ENCODE data around the gene PTPRCAP. TPM values are rescaled to one million over a fixed set of nuclear protein-coding genes. Genes with fewer than 3 reads are reported as not detected.

The PTPRCAP gene
- polyA plus RNA-seq, 1 of the 3 experiments (the other 2 are of a cell fraction) = 1.4 TPM

DNA sequence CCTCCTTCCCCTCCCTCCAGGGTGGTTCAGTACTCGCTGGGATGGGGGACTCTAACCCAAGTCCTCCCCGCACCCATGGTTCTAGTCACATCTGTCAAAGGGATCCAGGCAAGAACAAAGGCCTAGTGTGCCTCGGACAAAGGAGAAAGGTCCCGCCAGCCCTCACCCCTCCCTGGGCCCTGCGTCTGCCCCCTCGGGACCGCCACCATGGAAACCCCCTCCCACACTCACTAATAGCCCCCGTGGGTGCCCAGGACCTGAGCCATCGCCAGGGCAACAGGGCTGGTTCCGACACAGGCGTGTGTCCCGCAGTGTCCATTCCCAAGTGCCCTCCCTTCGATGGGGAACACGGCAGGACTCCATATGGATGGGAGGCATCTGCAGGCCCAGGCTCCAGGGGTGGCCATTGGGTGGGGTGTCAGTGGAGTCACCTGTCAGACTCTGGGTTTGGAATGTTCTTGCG, 27.1 kb downstream of the PTPRCAP start (continued):
- TF ChIP-seq, protein P1, sequence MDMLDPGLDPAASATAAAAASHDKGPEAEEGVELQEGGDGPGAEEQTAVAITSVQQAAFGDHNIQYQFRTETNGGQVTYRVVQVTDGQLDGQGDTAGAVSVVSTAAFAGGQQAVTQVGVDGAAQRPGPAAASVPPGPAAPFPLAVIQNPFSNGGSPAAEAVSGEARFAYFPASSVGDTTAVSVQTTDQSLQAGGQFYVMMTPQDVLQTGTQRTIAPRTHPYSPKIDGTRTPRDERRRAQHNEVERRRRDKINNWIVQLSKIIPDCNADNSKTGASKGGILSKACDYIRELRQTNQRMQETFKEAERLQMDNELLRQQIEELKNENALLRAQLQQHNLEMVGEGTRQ (IDR thresholded peaks at IDR 0.05; ENCODE audit: borderline replicate concordance, low read depth, low read length) = no peak
- TF ChIP-seq, protein P2, sequence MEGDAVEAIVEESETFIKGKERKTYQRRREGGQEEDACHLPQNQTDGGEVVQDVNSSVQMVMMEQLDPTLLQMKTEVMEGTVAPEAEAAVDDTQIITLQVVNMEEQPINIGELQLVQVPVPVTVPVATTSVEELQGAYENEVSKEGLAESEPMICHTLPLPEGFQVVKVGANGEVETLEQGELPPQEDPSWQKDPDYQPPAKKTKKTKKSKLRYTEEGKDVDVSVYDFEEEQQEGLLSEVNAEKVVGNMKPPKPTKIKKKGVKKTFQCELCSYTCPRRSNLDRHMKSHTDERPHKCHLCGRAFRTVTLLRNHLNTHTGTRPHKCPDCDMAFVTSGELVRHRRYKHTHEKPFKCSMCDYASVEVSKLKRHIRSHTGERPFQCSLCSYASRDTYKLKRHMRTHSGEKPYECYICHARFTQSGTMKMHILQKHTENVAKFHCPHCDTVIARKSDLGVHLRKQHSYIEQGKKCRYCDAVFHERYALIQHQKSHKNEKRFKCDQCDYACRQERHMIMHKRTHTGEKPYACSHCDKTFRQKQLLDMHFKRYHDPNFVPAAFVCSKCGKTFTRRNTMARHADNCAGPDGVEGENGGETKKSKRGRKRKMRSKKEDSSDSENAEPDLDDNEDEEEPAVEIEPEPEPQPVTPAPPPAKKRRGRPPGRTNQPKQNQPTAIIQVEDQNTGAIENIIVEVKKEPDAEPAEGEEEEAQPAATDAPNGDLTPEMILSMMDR (IDR thresholded peaks at IDR 0.05) = no peak
- no peak for TF ChIP-seq FOXJ3 (CRISPR knock-in tag; IDR thresholded peaks at IDR 0.05)
- no peak for TF ChIP-seq JUND (IDR thresholded peaks at IDR 0.05)
- no peak for TF ChIP-seq TAF1 (IDR thresholded peaks at IDR 0.05; ENCODE audit: borderline replicate concordance, low read depth, low read length)
- TF ChIP-seq TCF12 (IDR thresholded peaks at IDR 0.05) = no peak
- TF ChIP-seq RAD21 (IDR thresholded peaks at IDR 0.05; ENCODE audit: low read length) = no peak

DNA sequence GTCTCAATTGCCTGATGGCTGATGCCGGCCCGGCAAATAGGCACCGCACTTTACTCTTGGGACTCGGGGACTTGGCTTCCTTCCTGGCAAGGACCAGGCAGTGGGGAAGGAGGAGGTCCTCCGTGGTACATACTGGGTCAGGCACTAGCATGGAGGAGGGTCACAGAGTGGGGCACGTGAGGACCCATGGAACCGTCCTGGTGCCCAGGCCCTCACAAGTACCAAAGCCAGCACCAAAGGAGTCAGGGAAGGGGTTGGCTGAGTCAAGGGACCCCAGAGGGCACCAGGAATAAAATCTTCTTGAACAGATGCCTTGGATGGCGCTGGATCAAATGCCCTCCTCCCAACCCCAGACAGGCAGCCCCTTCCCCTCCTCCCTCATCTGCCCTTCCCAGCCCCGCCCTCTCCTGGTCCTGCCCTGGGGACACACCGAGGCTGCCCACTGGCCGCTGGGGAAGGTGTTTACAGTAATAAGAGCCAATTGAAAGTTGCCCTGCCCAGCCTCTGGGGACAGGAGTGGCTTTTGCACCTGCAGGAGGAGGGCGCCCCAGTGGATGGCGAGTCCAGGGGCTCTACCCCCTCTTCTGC, 27.6 kb downstream of the PTPRCAP start:
- Histone ChIP-seq H3K4me2 (no peak overlapping the region), H4K20me1 (ENCODE audit: insufficient read depth) (no peaks in the 10 kb centered on the region), H3F3A (replicated peaks; ENCODE audit: insufficient read depth) (no peaks in the 10 kb centered on the region), H3K9me2 (no peaks in the 10 kb centered on the region), H3K4me3 (ENCODE audit: low read depth in 2 of 2, low read length in 1 of 2) (no peak overlapping the region), H3K27me3 (ENCODE audit: insufficient read depth) (no peaks in the 10 kb centered on the region), H3K79me2 (ENCODE audit: insufficient read depth) (no peaks in the 10 kb centered on the region), H3K9ac (no peak overlapping the region), H3K4me1 (ENCODE audit: control insufficient read depth in 1 of 2, insufficient read depth in 2 of 2, low read depth in 1 of 2, low read length in 1 of 2) (no peaks in the 10 kb centered on the region; a peak in 1 of 4 replicates), H2AFZ (ENCODE audit: low read depth) (no peak overlapping the region), H3K9me3 (no peaks in the 10 kb centered on the region), H3K36me3 (replicated peaks in 1 of 2; ENCODE audit: control insufficient read depth in 1 of 2, insufficient read depth in 2 of 2, low read length in 1 of 2) (no peaks in the 10 kb centered on the region), H3K27ac (ENCODE audit: low read depth in 2 of 2, low read length in 1 of 2) (no peak overlapping the region)
- no peak for DNase-seq
- WGBS (ENCODE audit: low lambda C conversion rate) = 55% methylated on average over 11 of the region's 13 CpGs
- CTCF ChIA-PET = no interaction called here
- POLR2A ChIA-PET = no interaction called here
- TF ChIP-seq JUND (IDR thresholded peaks at IDR 0.05) = no peak
- TF ChIP-seq ELF1 (IDR thresholded peaks at IDR 0.05) = no peak
- TF ChIP-seq, protein P2 (IDR thresholded peaks at IDR 0.05) = no peak
- no peak for TF ChIP-seq GABPA (IDR thresholded peaks at IDR 0.05; ENCODE audit: low read depth)
- TF ChIP-seq NFIC (IDR thresholded peaks at IDR 0.05; ENCODE audit: borderline replicate concordance) = no peak
- no peak for TF ChIP-seq FOXM1 (IDR thresholded peaks at IDR 0.05; ENCODE audit: low read depth)
- TF ChIP-seq, protein P3, sequence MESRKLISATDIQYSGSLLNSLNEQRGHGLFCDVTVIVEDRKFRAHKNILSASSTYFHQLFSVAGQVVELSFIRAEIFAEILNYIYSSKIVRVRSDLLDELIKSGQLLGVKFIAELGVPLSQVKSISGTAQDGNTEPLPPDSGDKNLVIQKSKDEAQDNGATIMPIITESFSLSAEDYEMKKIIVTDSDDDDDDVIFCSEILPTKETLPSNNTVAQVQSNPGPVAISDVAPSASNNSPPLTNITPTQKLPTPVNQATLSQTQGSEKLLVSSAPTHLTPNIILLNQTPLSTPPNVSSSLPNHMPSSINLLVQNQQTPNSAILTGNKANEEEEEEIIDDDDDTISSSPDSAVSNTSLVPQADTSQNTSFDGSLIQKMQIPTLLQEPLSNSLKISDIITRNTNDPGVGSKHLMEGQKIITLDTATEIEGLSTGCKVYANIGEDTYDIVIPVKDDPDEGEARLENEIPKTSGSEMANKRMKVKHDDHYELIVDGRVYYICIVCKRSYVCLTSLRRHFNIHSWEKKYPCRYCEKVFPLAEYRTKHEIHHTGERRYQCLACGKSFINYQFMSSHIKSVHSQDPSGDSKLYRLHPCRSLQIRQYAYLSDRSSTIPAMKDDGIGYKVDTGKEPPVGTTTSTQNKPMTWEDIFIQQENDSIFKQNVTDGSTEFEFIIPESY (IDR thresholded peaks at IDR 0.05; ENCODE audit: borderline replicate concordance, low read depth) = no peak
- TF ChIP-seq GATA2 (CRISPR knock-in tag; IDR thresholded peaks at IDR 0.05) = no peak
- no peak for TF ChIP-seq FOXJ3 (CRISPR knock-in tag; IDR thresholded peaks at IDR 0.05)
- TF ChIP-seq EZH2phosphoT487 (IDR thresholded peaks at IDR 0.05; ENCODE audit: borderline replicate concordance, low read depth) = no peak
- no peak for TF ChIP-seq RAD21 (IDR thresholded peaks at IDR 0.05; ENCODE audit: low read length)
- TF ChIP-seq, protein P1 (IDR thresholded peaks at IDR 0.05; ENCODE audit: borderline replicate concordance, low read depth, low read length) = no peak
- TF ChIP-seq, protein P4, sequence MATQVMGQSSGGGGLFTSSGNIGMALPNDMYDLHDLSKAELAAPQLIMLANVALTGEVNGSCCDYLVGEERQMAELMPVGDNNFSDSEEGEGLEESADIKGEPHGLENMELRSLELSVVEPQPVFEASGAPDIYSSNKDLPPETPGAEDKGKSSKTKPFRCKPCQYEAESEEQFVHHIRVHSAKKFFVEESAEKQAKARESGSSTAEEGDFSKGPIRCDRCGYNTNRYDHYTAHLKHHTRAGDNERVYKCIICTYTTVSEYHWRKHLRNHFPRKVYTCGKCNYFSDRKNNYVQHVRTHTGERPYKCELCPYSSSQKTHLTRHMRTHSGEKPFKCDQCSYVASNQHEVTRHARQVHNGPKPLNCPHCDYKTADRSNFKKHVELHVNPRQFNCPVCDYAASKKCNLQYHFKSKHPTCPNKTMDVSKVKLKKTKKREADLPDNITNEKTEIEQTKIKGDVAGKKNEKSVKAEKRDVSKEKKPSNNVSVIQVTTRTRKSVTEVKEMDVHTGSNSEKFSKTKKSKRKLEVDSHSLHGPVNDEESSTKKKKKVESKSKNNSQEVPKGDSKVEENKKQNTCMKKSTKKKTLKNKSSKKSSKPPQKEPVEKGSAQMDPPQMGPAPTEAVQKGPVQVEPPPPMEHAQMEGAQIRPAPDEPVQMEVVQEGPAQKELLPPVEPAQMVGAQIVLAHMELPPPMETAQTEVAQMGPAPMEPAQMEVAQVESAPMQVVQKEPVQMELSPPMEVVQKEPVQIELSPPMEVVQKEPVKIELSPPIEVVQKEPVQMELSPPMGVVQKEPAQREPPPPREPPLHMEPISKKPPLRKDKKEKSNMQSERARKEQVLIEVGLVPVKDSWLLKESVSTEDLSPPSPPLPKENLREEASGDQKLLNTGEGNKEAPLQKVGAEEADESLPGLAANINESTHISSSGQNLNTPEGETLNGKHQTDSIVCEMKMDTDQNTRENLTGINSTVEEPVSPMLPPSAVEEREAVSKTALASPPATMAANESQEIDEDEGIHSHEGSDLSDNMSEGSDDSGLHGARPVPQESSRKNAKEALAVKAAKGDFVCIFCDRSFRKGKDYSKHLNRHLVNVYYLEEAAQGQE (IDR thresholded peaks at IDR 0.05; ENCODE audit: low read depth, low read length) = no peak
- TF ChIP-seq FOSL2 (IDR thresholded peaks at IDR 0.05; ENCODE audit: borderline replicate concordance, low read depth) = no peak
- TF ChIP-seq SMC3 (IDR thresholded peaks at IDR 0.05; ENCODE audit: low read depth, low read length) = no peak
- TF ChIP-seq, protein P5, sequence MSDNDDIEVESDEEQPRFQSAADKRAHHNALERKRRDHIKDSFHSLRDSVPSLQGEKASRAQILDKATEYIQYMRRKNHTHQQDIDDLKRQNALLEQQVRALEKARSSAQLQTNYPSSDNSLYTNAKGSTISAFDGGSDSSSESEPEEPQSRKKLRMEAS (IDR thresholded peaks at IDR 0.05; ENCODE audit: low read depth) = no peak
